OCI-LY3 (cell line): ENCODE data around the gene DENND1A.

Experiments
- H2AFZ ChIP-seq: fragments of 200-600, 300-600 bp; shearing (Covaris generic); 2 replicates; pipeline ENCODE4 v1.6.0; 2014; ENCODE audit warnings: antibody characterized with exemption, low read depth, low read length
- H3K27ac ChIP-seq: fragments of 200-600, 300-600 bp; sonication (generic); 2 replicates; pipeline ENCODE4 v1.5.1; 2014; ENCODE audit warnings: mild to moderate bottlenecking, low read length, moderate library complexity, mixed read lengths
- H3K27me3 ChIP-seq: fragments of 200-600, 300-600 bp; sonication (generic); 2 replicates; pipeline ENCODE4 v1.6.1; 2014; ENCODE audit warnings: low read depth, low read length, mixed read lengths
- H3K36me3 ChIP-seq: fragments of 200-600, 300-600 bp; sonication (generic); replicated peaks from 2 replicates; pipeline ENCODE3; 2014; ENCODE audit warnings: low read depth, low read length, mixed read lengths
- H3K4me1 ChIP-seq: fragments of 300-600, 200-600 bp; sonication (generic); 2 replicates; pipeline ENCODE4 v1.6.1; 2014; ENCODE audit warnings: low read length, mixed read lengths
- H3K4me2 ChIP-seq: fragments of 200-600, 300-600 bp; sonication (generic); 2 replicates; pipeline ENCODE4 v1.6.1; 2014; ENCODE audit warnings: low read length, mixed read lengths
- H3K4me3 ChIP-seq: fragments of 300-600, 200-600 bp; sonication (generic); 2 replicates; pipeline ENCODE4 v1.5.1; 2014; ENCODE audit warnings: antibody characterized with exemption, mild to moderate bottlenecking, low read length, moderate library complexity
- H3K79me2 ChIP-seq: fragments of 300-600, 200-600 bp; shearing (Covaris generic); 2 replicates; pipeline ENCODE4 v1.6.1; 2014; ENCODE audit warnings: mild to moderate bottlenecking, low read length, mixed read lengths
- H3K9ac ChIP-seq: fragments of 300-600, 200-600 bp; shearing (Covaris generic); 2 replicates; pipeline ENCODE4 v1.6.0; 2014; ENCODE audit warnings: mild to moderate bottlenecking, low read length, moderate library complexity
- H3K9me3 ChIP-seq: fragments of 200-600, 300-600 bp; shearing (Covaris generic); 2 replicates; pipeline ENCODE4 v1.6.1; 2014; ENCODE audit warnings: low read length, mixed read lengths; ENCODE audit not compliant: insufficient read depth
- H4K20me1 ChIP-seq: fragments of 200-600, 300-600 bp; sonication (generic); 2 replicates; pipeline ENCODE4 v1.6.1; 2016; ENCODE audit warnings: low read length, mixed read lengths; ENCODE audit not compliant: insufficient read depth
- EZH2phosphoT487 ChIP-seq: fragments of 200-600 bp; shearing (Covaris generic); IDR thresholded peaks from 2 replicates; pipeline ENCODE4 v1.6.1; 2018; ENCODE audit warnings: antibody characterized with exemption, mixed run types, low read depth
- TF ChIP-seq, protein P1 (sequence below): fragments of 200-600, 300-600 bp; sonication (generic); IDR thresholded peaks from 2 replicates; pipeline ENCODE4 v1.5.1; 2014; ENCODE audit warnings: antibody characterized with exemption, low read length, low read depth

Gene DENND1A

DNA sequence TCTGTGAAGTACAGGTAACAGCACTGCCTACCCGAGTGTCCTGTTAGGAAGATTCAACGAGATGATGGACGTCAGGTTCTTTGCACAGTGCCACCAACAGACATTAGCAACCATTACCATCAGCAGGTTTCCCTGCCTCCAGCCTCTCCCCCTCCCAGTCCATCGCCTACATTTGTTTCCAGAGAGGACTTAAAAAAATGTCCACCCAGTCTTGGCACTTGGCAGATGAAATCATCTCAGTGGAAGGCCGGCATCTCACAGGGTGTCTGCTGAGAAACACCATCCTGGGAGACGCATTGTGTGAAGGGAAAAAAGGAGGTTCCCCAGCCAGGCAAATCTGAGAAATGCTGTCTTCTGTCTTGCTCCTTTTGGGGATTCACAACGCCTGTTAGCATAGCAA is 515.7 kb downstream of the DENND1A start:
- H3K4me1 ChIP-seq: no peaks in the 10 kb centered on the region
- TF ChIP-seq, protein P1, sequence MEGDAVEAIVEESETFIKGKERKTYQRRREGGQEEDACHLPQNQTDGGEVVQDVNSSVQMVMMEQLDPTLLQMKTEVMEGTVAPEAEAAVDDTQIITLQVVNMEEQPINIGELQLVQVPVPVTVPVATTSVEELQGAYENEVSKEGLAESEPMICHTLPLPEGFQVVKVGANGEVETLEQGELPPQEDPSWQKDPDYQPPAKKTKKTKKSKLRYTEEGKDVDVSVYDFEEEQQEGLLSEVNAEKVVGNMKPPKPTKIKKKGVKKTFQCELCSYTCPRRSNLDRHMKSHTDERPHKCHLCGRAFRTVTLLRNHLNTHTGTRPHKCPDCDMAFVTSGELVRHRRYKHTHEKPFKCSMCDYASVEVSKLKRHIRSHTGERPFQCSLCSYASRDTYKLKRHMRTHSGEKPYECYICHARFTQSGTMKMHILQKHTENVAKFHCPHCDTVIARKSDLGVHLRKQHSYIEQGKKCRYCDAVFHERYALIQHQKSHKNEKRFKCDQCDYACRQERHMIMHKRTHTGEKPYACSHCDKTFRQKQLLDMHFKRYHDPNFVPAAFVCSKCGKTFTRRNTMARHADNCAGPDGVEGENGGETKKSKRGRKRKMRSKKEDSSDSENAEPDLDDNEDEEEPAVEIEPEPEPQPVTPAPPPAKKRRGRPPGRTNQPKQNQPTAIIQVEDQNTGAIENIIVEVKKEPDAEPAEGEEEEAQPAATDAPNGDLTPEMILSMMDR: no peak
- TF ChIP-seq EZH2phosphoT487: no peak
- peaks cover 3% of the 10 kb centered on the region for H3K36me3 ChIP-seq
- no peaks in the 10 kb centered on the region for H3K27me3 ChIP-seq
- H3K4me2 ChIP-seq: no peak overlapping the region
- no peaks in the 10 kb centered on the region for H3K79me2 ChIP-seq
- H3K9me3 ChIP-seq: no peaks in the 10 kb centered on the region
- no peak overlapping the region for H3K9ac ChIP-seq
- no peak overlapping the region for H3K27ac ChIP-seq
- H4K20me1 ChIP-seq: no peaks in the 10 kb centered on the region
- H2AFZ ChIP-seq: no peak overlapping the region
- no peak overlapping the region for H3K4me3 ChIP-seq

DNA sequence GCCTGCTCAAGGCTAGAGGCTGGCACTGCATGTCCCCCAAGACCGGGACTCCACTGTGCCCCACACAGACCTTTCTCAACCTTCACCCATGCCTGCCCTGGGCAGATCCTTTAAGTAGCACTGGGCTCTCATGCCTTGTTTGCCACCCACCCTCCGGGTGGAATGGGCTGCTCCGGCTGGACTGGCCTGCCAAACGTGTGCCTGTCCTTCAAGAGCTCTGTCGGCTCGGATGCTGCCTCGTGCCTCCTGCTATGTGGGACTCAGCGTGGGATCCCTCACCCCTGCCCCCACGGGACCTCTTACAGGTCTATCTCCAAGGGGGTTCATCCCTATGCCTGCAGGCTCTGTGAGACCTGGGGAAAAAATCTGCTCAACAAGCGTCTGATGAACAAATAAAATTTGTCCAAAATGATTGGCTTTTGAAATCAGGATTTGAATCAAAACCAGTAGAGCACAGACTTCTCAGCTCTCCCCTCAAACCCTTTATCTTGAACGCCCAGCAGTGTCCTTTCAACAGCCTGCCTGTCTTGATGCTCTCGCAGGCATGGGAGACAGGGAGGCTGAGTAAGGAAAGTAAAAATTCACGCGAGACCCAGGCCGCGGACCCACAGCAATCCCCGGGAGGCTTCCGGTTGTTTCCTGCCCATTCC is 517.6 kb downstream of the DENND1A start:
- H3K9ac ChIP-seq: no peak overlapping the region

DNA sequence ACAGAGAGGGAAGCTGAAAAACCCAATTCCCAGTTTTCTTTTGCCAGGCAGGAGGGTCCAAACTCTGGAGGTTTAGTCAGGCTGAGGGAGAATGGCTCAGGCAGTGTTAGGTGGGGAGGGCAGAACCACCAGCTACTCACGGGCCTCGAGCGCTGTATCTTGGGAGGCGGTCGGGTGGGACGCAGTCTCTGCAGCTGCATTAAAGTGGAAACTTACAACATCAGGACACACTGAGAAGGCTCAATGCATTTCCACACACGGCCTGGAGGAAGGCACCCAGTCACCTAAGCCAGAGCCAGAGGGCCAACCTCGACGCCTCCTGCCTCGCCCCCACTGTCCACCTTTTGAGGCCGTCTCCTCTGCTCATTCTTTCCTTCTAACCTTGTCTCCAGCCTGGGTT is 518.3 kb downstream of the DENND1A start:
- H3K4me3 ChIP-seq: no peak overlapping the region
- TF ChIP-seq, protein P1: no peak
- no peak for TF ChIP-seq EZH2phosphoT487
- no peaks in the 10 kb centered on the region for H3K9me3 ChIP-seq
- H3K4me1 ChIP-seq: no peaks in the 10 kb centered on the region
- H3K27ac ChIP-seq: no peak overlapping the region
- no peaks in the 10 kb centered on the region for H3K79me2 ChIP-seq
- H3K36me3 ChIP-seq: peaks cover 3% of the 10 kb centered on the region
- no peaks in the 10 kb centered on the region for H4K20me1 ChIP-seq
- H3K4me2 ChIP-seq: no peak overlapping the region
- no peak overlapping the region for H3K9ac ChIP-seq
- no peaks in the 10 kb centered on the region for H3K27me3 ChIP-seq
- H2AFZ ChIP-seq: no peak overlapping the region

More for the DNA sequence above, 517.6 kb downstream of the DENND1A start:
- no peaks in the 10 kb centered on the region for H4K20me1 ChIP-seq
- no peak overlapping the region for H2AFZ ChIP-seq
- H3K79me2 ChIP-seq: no peaks in the 10 kb centered on the region
- TF ChIP-seq EZH2phosphoT487: no peak
- TF ChIP-seq, protein P1: no peak
- H3K36me3 ChIP-seq: peaks cover 3% of the 10 kb centered on the region
- H3K4me1 ChIP-seq: no peaks in the 10 kb centered on the region
- H3K4me3 ChIP-seq: no peak overlapping the region
- no peaks in the 10 kb centered on the region for H3K27me3 ChIP-seq
- no peak overlapping the region for H3K27ac ChIP-seq
- H3K9me3 ChIP-seq: no peaks in the 10 kb centered on the region
- H3K4me2 ChIP-seq: no peak overlapping the region

DNA sequence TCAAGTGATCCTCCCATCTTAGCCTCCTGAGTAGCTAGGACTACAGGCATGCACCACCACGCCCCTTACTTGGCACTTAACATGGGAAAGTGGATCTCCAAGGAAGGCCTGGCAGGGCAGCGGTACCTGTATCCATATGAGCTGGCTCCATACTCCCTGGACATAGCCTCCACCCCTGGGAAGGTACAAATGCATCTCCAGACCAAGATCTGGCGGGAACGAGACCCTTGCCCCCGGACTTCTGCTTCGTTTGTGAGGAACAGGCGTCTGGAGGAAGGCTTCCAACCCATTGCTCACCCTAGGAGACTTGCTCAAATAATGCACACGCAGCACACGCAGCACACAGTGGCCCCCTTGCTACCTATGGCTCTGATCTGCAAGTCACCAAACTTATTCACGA is 518.7 kb downstream of the DENND1A start:
- Histone ChIP-seq H3K9me3 (no peaks in the 10 kb centered on the region), H3K27me3 (no peaks in the 10 kb centered on the region), H4K20me1 (no peaks in the 10 kb centered on the region), H3K36me3 (peaks cover 5% of the 10 kb centered on the region), H3K4me3 (no peak overlapping the region), H3K27ac (no peak overlapping the region), H3K4me2 (no peak overlapping the region), H3K4me1 (no peaks in the 10 kb centered on the region), H3K79me2 (no peaks in the 10 kb centered on the region), H2AFZ (no peak overlapping the region), H3K9ac (no peak overlapping the region)
- TF ChIP-seq, protein P1: no peak
- TF ChIP-seq EZH2phosphoT487: no peak
